NCI-H2227 (cell line): Measurements from ENCODE around the gene BBLN.
"Not testable (repeated sequence)": the region's sequence is repeated elsewhere in the genome, so short reads cannot be mapped to it uniquely, and the experiment has no call there.

Source experiments
- DNase-seq: peaks from one replicate; lab custom pipeline; 2025; ENCODE audit not compliant: unreplicated experiment; lab: John Stamatoyannopoulos, UW

Gene BBLN

GRCh38 chr9:128124451-128124850, 35.6 kb upstream of the BBLN start:
- DNase-seq: no peak

DNA sequence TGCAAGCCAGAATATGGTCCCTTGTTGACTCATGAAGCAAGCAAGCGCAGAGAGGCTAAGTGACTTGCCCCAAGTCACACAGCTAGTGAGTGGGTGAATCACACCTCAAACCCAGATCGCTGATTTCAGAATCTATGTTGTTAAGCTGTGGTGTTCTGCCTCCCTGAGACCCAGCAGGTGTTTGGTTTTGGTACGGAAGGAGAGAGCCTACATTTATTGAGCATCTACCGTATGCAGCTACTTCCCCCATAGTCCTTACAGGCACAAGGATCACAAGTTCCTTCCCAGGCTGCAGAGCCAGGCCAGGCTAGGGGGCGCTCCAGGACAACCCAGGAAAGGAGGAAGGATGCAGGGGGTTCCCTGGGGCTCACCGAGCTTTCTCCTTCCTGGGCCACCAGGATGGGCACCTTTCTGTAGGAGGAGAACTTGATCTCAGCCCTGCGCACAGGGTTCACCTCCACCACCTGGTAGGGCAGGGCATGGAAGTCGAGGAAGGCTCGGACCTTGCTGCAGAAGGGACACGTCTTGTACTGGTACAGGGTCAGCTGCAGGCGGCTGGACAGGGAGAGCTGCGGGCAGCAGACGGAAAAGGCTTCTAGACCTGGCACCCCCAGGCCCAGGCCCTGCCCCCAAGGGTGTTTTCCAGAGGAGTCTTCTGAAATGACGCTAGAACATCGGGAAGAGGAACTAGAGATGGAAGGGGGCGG, 35.0 kb upstream of the BBLN start:
- DNase-seq: peak; percentile 23

GRCh38 chr9:128125580-128126354, 34.3 kb upstream of the BBLN start:
- DNase-seq: no peak

- DNase-seq: peak; percentile 86
These were observed 32.5 kb upstream of the BBLN start, which contains the start of gene PTGES2 for GRCh38 chr9:128127568-128127989. Gene PTGES2, minus strand, starts transcription at chr9:128127729. Its CDS starts 12 bp downstream, at chr9:128127717.

DNA sequence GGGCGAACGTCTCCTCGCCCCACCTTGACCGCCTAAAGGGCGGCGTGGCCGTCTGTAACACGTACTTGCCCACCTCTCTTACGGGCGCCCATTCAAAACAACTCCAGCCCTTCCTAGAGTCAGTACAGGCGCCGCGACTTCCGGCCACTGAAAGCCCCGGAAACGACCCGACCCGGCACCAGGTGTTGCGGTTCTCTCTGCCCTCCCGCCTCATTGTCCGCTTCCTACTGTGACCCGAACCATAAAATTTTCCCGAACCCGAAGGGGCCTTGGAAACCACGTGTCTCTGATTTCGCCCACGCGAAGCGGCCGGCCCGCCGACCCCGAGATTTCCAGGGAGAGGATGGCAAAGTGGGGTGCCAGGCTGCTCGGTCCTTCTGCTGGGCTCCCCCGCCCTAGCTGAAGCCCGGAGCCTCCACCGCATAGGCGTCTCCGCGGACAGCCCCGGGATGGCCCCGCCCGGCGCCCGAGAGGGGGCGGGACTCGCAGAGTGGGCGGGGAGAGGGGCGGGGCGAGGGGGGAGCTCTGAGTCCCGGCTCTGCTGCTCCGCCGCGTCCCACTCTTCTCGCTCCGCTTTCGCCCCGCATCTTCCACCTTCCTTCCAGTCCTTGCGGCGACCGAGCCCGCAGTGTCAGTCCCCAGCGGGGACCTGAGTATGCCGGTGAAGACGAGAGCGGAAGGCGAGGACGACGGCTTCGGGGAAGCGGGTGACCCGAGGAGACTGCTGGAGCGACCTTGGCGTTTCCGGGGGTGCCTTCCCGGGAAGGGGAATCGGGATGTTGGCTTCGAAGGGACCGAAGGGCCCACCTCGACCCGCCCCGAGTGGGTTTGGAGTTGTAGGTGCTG, 31.9 kb upstream of the BBLN start:
- peak; percentile 89 for DNase-seq

- no peak for DNase-seq
These were observed 31.1 kb upstream of the BBLN start for GRCh38 chr9:128128836-128129590.

GRCh38 chr9:128129976-128130590, 30.0 kb upstream of the BBLN start:
- not testable (repeated sequence) for DNase-seq

DNA sequence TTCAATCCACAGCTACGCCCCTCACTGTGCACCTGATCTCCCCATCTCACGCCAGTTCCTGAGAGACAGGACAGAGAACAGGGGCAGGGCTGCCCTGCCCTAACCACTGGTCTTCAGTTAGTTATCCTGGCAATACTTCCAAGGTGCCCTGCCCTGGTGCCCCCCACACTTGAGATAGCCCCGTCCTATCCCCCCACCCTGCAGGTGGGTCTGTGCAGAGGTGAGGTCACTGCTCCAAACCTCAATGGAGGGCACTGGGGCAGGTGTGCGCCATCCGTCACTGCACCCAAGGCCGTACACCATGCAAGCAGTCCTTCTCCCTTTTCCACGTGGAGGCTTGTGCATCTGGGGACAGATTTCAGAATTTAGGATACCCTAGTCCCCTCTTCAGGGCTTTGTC, 29.4 kb upstream of the BBLN start:
- not testable (repeated sequence) for DNase-seq

- DNase-seq: not testable (repeated sequence)
These were observed 28.7 kb upstream of the BBLN start for GRCh38 chr9:128131346-128131745.

- not testable (repeated sequence) for DNase-seq
These were observed 27.9 kb upstream of the BBLN start for GRCh38 chr9:128132139-128132538.

GRCh38 chr9:128135561-128135960, 24.5 kb upstream of the BBLN start:
- not testable (repeated sequence) for DNase-seq

GRCh38 chr9:128136816-128137793, 23.0 kb upstream of the BBLN start:
- no peak for DNase-seq

GRCh38 chr9:128138001-128138400, 22.1 kb upstream of the BBLN start:
- DNase-seq: no peak

GRCh38 chr9:128139621-128140020, 20.4 kb upstream of the BBLN start:
- no peak for DNase-seq

- no peak for DNase-seq
These were observed 18.5 kb upstream of the BBLN start for GRCh38 chr9:128141604-128142003.

- DNase-seq: no peak
These were observed 18.0 kb upstream of the BBLN start for GRCh38 chr9:128142061-128142460.

DNA sequence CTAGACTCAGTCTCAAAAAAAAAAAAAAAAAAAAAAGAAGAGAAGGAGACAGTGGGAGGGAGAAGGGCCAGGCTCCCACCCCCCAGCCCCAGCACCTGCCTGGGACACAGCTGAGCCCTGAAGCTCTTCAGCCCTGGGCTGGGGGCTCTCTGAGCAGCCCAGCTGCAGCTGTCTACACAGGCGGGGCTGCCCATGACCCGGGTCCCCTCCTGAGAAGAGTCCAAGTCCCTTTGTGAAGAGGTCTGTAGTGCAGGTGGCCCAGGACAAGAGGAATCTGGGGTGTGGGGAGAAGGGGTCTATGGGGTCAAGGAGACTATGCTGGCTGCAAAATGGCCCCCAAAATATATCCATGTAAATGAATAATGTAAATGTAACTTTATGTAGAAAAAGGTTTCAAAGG, 17.5 kb upstream of the BBLN start:
- DNase-seq: no peak

DNA sequence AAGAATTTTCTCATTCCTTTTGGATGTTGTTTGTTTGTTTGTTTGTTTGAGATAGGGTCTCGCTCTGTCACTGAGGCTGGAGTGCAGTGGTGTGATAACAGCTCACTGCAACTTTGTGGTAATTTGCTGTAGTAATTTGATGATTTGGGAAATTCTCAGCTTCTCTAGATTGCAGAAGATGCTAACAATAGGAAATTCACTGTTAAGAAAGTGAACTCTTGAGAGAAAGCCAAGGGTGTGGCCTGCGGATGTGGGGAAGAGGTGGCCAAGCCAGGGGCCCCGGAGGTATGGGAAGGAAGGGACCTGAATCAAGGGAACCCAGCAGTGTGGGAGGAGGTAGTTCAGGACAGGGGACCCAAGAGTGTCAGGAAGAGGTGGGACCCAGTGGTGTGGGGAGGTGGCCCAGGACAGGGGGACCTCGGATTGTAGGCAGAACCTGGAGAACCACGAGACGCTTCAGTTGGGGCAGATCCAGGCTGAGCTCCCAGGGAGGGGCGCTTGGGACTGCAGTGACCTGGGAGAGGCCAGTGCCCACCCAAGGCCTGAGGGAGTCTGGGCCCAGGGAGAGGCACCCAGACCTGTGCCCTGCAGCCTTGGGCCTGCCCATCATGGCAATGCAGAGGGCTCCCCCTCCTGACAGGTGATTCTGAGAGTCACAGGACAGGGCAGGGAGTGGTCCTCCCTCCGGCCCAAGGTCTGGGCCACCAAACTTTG, 16.4 kb upstream of the BBLN start:
- no peak for DNase-seq
